Suprapubic skin (tissue), 4 donors: ENCODE data around the gene RALGPS1. TPM values are rescaled to one million over a fixed set of nuclear protein-coding genes. Genes with fewer than 3 reads are reported as not detected.

Experiments
- DNase-seq, 2 donors: peaks; one replicate each; pipeline ENCODE4 v3.0.0-alpha.2; 2019; ENCODE audit warnings: low spot score in 2 of 2
- H3K27ac ChIP-seq: fragments of 200-600 bp; sonication (generic); one replicate; pipeline ENCODE4 v1.5.1; 2019
- H3K27me3 ChIP-seq: fragments of 200-600 bp; sonication (generic); one replicate; pipeline ENCODE4 v1.5.1; 2019
- H3K36me3 ChIP-seq: fragments of 200-600 bp; sonication (generic); one replicate; pipeline ENCODE4 v1.5.1; 2019
- H3K4me1 ChIP-seq: fragments of 200-600 bp; sonication (generic); one replicate; pipeline ENCODE4 v1.5.1; 2019
- H3K4me3 ChIP-seq: fragments of 200-600 bp; sonication (generic); one replicate; pipeline ENCODE4 v1.5.1; 2019; ENCODE audit warnings: mild to moderate bottlenecking
- H3K9me3 ChIP-seq: fragments of 200-600 bp; sonication (generic); one replicate; pipeline ENCODE4 v1.5.1; 2019
- CTCF ChIP-seq, 2 donors: fragments of 200-600 bp in 1 of 2; fragments of 450-650 bp in 1 of 2; sonication (generic) in 1 of 2; IDR thresholded peaks; one replicate each; pipeline ENCODE4 v1.5.1; 2016 to 2019; ENCODE audit warnings: antibody characterized with exemption in 2 of 2, mild to moderate bottlenecking in 1 of 2, moderate library complexity in 1 of 2
- EP300 ChIP-seq: sonication (generic); formaldehyde crosslinking; IDR thresholded peaks from one replicate; pipeline ENCODE4 v1.6.1; 2017; ENCODE audit warnings: antibody characterized with exemption
- POLR2A ChIP-seq, 2 donors: fragments of 450-650 bp; IDR thresholded peaks; one replicate each; pipeline ENCODE4 v1.6.1; 2017; ENCODE audit warnings: antibody characterized with exemption in 2 of 2, mild to moderate bottlenecking in 2 of 2, moderate library complexity in 2 of 2
- POLR2AphosphoS5 ChIP-seq, 3 donors: sonication (generic); formaldehyde crosslinking; IDR thresholded peaks; one replicate each; pipeline ENCODE4 v1.6.1; 2017; ENCODE audit warnings: antibody characterized with exemption in 3 of 3
- WGBS: methylation state at CpG from one replicate; pipeline ENCODE4 v1.1.5; 2018; 5-methylcytosine and 5-hydroxymethylcytosine counted together
- total RNA-seq, 4 donors: library from RNA; depleted of rRNA; stranded (reverse); fragments of >200 nt; gene quantifications; one replicate each; pipeline ENCODE4 v1.1.0, GENCODE V29; 2016

RALGPS1 gene
- total RNA-seq, 4 donors from 2014 or later = 14.8 to 86.7 (median 21.4) TPM

GRCh38 chr9:127055745-127056402 lies 141.3 kb downstream of the RALGPS1 start:
- Histone ChIP-seq H3K4me3 (no peak overlapping the region), H3K27ac (no peak overlapping the region), H3K36me3 (no peaks in the 10 kb centered on the region), H3K9me3 (no peaks in the 10 kb centered on the region), H3K27me3 (no peaks in the 10 kb centered on the region), H3K4me1 (peaks cover 40% of the 10 kb centered on the region)
- no peak for TF ChIP-seq POLR2A (IDR thresholded peaks at IDR 0.05)
- no peak for TF ChIP-seq POLR2AphosphoS5 (IDR thresholded peaks at IDR 0.05)
- no peak for DNase-seq

DNA sequence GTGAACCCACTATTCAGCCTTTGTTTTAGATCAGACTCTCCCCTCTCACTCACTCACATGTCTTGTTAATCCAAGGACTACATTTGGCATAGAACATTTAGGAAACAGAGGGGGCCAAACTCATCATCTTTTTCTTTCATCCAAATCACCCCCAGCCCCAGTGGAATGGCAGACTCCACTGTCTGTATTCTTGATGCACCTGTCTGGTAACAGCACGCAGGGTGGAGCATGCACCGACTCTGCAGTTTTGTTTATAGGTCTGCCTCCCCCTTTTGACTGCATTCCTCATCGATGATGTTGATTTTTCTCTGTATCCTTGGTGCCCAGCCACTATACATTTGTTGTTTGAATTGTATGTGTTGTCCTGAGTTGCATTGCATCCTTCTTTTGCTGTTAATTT lies 141.9 kb downstream of the RALGPS1 start:
- H3K4me3 ChIP-seq = no peak overlapping the region
- no peak for TF ChIP-seq POLR2A (IDR thresholded peaks at IDR 0.05)
- TF ChIP-seq POLR2AphosphoS5 (IDR thresholded peaks at IDR 0.05) = no peak
- WGBS = 82% methylated on average over 3 of the region's 3 CpGs
- peaks cover 40% of the 10 kb centered on the region for H3K4me1 ChIP-seq
- no peaks in the 10 kb centered on the region for H3K9me3 ChIP-seq
- no peaks in the 10 kb centered on the region for H3K27me3 ChIP-seq
- no peaks in the 10 kb centered on the region for H3K36me3 ChIP-seq
- no peak for DNase-seq
- H3K27ac ChIP-seq = no peak overlapping the region

- no peak for DNase-seq
- H3K36me3 ChIP-seq = no peaks in the 10 kb centered on the region
- H3K27me3 ChIP-seq = no peaks in the 10 kb centered on the region
- peaks cover 40% of the 10 kb centered on the region for H3K4me1 ChIP-seq
- no peaks in the 10 kb centered on the region for H3K9me3 ChIP-seq
- TF ChIP-seq POLR2A (IDR thresholded peaks at IDR 0.05) = no peak
- WGBS = 69% methylated on average over 7 of the region's 7 CpGs
- peak overlapping the region; percentile 53 for H3K27ac ChIP-seq
- no peak overlapping the region for H3K4me3 ChIP-seq
These were observed 143.5 kb downstream of the RALGPS1 start for GRCh38 chr9:127058011-127058644.

DNA sequence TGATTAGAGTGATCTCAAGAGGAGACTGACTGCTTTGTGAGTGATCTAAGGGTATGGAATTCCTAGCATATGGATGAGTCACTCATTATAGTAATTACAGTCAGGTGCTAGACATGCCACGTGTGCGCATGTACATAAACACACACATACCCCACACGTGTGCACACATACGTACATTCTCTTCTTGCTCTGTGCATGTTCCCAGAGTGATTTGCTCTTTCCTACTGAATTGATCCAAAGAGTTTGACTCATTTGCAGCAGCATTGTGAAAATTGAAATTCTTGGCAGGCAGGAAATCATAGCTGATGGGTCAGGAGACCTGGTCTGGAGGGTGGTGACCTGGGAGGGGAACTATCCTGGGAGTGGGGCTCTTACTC lies 144.1 kb downstream of the RALGPS1 start:
- no peak overlapping the region for H3K4me3 ChIP-seq
- H3K27ac ChIP-seq = peak overlapping the region; percentile 53
- peaks cover 36% of the 10 kb centered on the region for H3K4me1 ChIP-seq
- no peak for TF ChIP-seq POLR2A (IDR thresholded peaks at IDR 0.05)
- no peak for TF ChIP-seq EP300
- TF ChIP-seq POLR2AphosphoS5 (IDR thresholded peaks at IDR 0.05) = no peak
- no peak for TF ChIP-seq CTCF (IDR thresholded peaks at IDR 0.05)
- no peak for DNase-seq
- WGBS = 41% methylated on average over 4 of the region's 4 CpGs
- H3K9me3 ChIP-seq = no peaks in the 10 kb centered on the region
- H3K27me3 ChIP-seq = no peaks in the 10 kb centered on the region
- H3K36me3 ChIP-seq = no peaks in the 10 kb centered on the region

DNA sequence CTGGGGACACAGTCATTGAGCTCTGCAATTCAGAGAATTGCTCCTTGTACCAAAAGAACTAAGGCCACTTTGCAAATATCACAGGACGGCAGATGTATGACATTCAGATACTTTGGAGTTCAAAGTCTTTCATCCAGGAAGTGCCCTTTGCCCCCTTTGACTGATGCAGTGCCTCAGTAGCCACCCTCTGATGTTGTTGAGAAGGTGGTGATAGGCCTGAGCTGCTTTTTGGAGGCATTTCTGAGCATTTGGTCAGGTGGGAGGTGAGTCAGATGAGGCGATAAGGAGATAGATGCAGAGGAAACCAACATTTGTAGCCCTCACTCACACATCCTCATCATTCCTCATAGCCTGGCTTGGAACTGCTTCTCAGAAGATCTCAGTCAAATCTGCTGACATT lies 144.4 kb downstream of the RALGPS1 start:
- TF ChIP-seq POLR2AphosphoS5 (IDR thresholded peaks at IDR 0.05) = no peak
- TF ChIP-seq CTCF (IDR thresholded peaks at IDR 0.05) = no peak
- TF ChIP-seq EP300 = no peak
- TF ChIP-seq POLR2A (IDR thresholded peaks at IDR 0.05) = no peak
- Histone ChIP-seq H3K36me3 (no peaks in the 10 kb centered on the region), H3K4me3 (no peak overlapping the region), H3K27ac (peak overlapping the region; percentile 11), H3K4me1 (peaks cover 32% of the 10 kb centered on the region), H3K9me3 (no peaks in the 10 kb centered on the region), H3K27me3 (no peaks in the 10 kb centered on the region)
- 83% methylated on average over 1 of the region's 2 CpGs for WGBS
- DNase-seq = no peak

GRCh38 chr9:127059765-127060361 lies 145.3 kb downstream of the RALGPS1 start:
- no peaks in the 10 kb centered on the region for H3K36me3 ChIP-seq
- H3K27ac ChIP-seq = peak overlapping the region; percentile 2
- TF ChIP-seq EP300 (no peak), CTCF (IDR thresholded peaks at IDR 0.05) (no peak), POLR2A (IDR thresholded peaks at IDR 0.05) (no peak)
- H3K4me1 ChIP-seq = peaks cover 32% of the 10 kb centered on the region
- H3K27me3 ChIP-seq = no peaks in the 10 kb centered on the region
- H3K9me3 ChIP-seq = no peaks in the 10 kb centered on the region
- 70% methylated on average over 4 of the region's 4 CpGs for WGBS
- no peak for DNase-seq
- H3K4me3 ChIP-seq = no peak overlapping the region
